Measurements from ENCODE around the gene NUDT16L1. TPM values are rescaled to one million over a fixed set of nuclear protein-coding genes. Genes with fewer than 3 reads are reported as not detected.

NUDT16L1 gene
- total and polyA plus RNA-seq, 2 of the 13 experiments (the other 11 are each of a cell fraction or from before 2014, with no cell fraction given) = 28.0 to 40.5 TPM

DNA sequence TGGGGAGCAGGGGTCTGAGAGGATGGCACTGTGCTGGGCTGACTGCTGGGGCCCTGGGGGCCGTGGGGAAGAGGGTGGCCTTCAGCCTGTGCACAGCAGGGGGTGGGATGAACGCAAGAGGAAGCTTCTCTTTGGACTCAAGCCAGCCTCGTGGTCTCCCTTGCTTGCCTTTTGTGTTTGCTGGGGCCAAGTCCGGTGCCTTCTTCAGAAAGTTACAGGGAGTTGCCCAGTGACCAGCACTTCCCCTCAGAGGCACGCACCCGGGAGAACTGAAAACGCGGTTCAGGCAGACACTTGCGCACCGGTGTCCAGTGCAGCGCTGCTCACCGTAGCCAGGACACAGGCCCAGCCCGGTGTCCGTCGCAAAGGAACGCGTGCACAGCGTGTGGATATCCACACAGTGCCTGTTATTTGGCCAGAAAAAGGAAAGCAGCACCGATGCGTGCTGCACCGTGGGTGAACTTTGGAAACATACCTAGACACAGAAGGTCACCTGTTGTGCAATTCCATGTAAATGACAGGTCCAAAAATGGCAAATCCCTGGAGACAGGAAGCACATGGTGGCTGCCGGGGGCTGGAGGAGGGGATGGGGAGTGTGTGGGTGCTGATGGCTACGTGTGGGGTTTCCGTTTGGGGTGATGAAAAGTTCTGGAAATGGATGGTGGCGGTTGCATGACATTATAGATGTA lies 29.4 kb upstream of the NUDT16L1 start (continued):
- TF ChIP-seq ZNF230 (CRISPR knock-in tag; IDR thresholded peaks at IDR 0.05) (peak; percentile 72), THAP8 (CRISPR knock-in tag; IDR thresholded peaks at IDR 0.05; ENCODE audit: borderline replicate concordance) (peak; percentile 88; the same call in 1 of the 2 replicates), SNAPC2 (CRISPR knock-in tag; IDR thresholded peaks at IDR 0.05) (peak; percentile 94), HOXA9 (CRISPR knock-in tag; IDR thresholded peaks at IDR 0.05; ENCODE audit: borderline replicate concordance) (peak; percentile 84; the same call in 1 of the 2 replicates), PITX1 (CRISPR knock-in tag; IDR thresholded peaks at IDR 0.05) (peak; percentile 87), CHD4 (IDR thresholded peaks at IDR 0.05; ENCODE audit: borderline replicate concordance, low read length) (no peak), ZNF225 (CRISPR knock-in tag; IDR thresholded peaks at IDR 0.05) (peak; percentile 78; the same call in 1 of the 2 replicates), KAT7 (CRISPR knock-in tag; IDR thresholded peaks at IDR 0.05; ENCODE audit: borderline replicate concordance) (peak; percentile 86; the same call in 1 of the 2 replicates), KDM5A (IDR thresholded peaks at IDR 0.05; ENCODE audit: borderline replicate concordance, low read length) (no peak), TFAP4 (IDR thresholded peaks at IDR 0.05; ENCODE audit: borderline replicate concordance, low read depth) (peak; percentile 65; the same call in 1 of the 2 replicates), BRCA1 (CRISPR knock-in tag; IDR thresholded peaks at IDR 0.05) (peak; percentile 87; the same call in 1 of the 2 replicates), NR2F6 (IDR thresholded peaks at IDR 0.05) (peak; percentile 84), NR2F6 (CRISPR knock-in tag; IDR thresholded peaks at IDR 0.05) (peak; percentile 96), NR2F1 (CRISPR knock-in tag; IDR thresholded peaks at IDR 0.05) (peak; percentile 66 to 72), RARG (CRISPR knock-in tag; IDR thresholded peaks at IDR 0.05; ENCODE audit: low read depth) (no peak), ARID2 (CRISPR knock-in tag; IDR thresholded peaks at IDR 0.05; ENCODE audit: borderline replicate concordance) (no peak)
- TF ChIP-seq, protein P1, sequence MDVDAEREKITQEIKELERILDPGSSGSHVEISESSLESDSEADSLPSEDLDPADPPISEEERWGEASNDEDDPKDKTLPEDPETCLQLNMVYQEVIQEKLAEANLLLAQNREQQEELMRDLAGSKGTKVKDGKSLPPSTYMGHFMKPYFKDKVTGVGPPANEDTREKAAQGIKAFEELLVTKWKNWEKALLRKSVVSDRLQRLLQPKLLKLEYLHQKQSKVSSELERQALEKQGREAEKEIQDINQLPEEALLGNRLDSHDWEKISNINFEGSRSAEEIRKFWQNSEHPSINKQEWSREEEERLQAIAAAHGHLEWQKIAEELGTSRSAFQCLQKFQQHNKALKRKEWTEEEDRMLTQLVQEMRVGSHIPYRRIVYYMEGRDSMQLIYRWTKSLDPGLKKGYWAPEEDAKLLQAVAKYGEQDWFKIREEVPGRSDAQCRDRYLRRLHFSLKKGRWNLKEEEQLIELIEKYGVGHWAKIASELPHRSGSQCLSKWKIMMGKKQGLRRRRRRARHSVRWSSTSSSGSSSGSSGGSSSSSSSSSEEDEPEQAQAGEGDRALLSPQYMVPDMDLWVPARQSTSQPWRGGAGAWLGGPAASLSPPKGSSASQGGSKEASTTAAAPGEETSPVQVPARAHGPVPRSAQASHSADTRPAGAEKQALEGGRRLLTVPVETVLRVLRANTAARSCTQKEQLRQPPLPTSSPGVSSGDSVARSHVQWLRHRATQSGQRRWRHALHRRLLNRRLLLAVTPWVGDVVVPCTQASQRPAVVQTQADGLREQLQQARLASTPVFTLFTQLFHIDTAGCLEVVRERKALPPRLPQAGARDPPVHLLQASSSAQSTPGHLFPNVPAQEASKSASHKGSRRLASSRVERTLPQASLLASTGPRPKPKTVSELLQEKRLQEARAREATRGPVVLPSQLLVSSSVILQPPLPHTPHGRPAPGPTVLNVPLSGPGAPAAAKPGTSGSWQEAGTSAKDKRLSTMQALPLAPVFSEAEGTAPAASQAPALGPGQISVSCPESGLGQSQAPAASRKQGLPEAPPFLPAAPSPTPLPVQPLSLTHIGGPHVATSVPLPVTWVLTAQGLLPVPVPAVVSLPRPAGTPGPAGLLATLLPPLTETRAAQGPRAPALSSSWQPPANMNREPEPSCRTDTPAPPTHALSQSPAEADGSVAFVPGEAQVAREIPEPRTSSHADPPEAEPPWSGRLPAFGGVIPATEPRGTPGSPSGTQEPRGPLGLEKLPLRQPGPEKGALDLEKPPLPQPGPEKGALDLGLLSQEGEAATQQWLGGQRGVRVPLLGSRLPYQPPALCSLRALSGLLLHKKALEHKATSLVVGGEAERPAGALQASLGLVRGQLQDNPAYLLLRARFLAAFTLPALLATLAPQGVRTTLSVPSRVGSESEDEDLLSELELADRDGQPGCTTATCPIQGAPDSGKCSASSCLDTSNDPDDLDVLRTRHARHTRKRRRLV (CRISPR knock-in tag; IDR thresholded peaks at IDR 0.05) = peak; percentile 97
- TF ChIP-seq, protein P2, sequence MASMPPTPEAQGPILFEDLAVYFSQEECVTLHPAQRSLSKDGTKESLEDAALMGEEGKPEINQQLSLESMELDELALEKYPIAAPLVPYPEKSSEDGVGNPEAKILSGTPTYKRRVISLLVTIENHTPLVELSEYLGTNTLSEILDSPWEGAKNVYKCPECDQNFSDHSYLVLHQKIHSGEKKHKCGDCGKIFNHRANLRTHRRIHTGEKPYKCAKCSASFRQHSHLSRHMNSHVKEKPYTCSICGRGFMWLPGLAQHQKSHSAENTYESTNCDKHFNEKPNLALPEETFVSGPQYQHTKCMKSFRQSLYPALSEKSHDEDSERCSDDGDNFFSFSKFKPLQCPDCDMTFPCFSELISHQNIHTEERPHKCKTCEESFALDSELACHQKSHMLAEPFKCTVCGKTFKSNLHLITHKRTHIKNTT (CRISPR knock-in tag; IDR thresholded peaks at IDR 0.05) = no peak
- TF ChIP-seq, protein P3, sequence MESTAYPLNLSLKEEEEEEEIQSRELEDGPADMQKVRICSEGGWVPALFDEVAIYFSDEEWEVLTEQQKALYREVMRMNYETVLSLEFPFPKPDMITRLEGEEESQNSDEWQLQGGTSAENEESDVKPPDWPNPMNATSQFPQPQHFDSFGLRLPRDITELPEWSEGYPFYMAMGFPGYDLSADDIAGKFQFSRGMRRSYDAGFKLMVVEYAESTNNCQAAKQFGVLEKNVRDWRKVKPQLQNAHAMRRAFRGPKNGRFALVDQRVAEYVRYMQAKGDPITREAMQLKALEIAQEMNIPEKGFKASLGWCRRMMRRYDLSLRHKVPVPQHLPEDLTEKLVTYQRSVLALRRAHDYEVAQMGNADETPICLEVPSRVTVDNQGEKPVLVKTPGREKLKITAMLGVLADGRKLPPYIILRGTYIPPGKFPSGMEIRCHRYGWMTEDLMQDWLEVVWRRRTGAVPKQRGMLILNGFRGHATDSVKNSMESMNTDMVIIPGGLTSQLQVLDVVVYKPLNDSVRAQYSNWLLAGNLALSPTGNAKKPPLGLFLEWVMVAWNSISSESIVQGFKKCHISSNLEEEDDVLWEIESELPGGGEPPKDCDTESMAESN (CRISPR knock-in tag; conservative IDR thresholded peaks at IDR 0.05) = peak; percentile 87; the same call in 1 of the 2 replicates

Data from HepG2 (cell line).